ENCODE measurements around the gene SEZ6L. TPM values are rescaled to one million over a fixed set of nuclear protein-coding genes. Genes with fewer than 3 reads are reported as not detected.

Gene SEZ6L
- polyA plus RNA-seq, 1 donor from 2014 or later, result 31.9 TPM

DNA sequence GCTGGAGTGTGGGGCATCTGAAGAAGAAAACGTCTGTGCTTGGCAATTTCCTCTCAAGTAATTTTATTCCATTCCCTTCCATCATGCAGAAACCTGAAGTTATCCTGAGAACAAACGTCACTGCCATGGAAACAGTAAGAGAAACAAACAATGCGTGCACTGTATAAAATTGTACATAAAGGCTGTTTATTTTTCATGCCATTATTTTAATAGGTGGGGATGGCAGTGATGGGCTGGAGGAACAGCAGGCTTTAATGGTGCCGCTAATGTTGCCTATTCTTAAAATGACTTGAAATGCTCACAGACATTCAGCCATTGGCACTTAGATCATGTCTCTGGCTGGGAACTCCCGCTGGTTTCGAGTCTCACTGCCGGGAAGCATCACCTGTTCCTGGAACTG lies 7.5 kb upstream of the SEZ6L start:
- no peaks in the 10 kb centered on the region for H3K27me3 ChIP-seq (ENCODE audit: insufficient read depth, low read depth, low read length)
- no peak for TF ChIP-seq MXI1 (conservative IDR thresholded peaks at IDR 0.05; ENCODE audit: poor library complexity, severe bottlenecking)
- TF ChIP-seq TAF1 (IDR thresholded peaks at IDR 0.05; ENCODE audit: low read depth), result no peak
- TF ChIP-seq POLR2AphosphoS5 (IDR thresholded peaks at IDR 0.05), result peak; percentile 98
- TF ChIP-seq EZH2 (IDR thresholded peaks at IDR 0.05; ENCODE audit: borderline replicate concordance, insufficient read depth, low read length, poor library complexity, severe bottlenecking), result no peak
- no peak for TF ChIP-seq CTCF (IDR thresholded peaks at IDR 0.05; ENCODE audit: poor library complexity, severe bottlenecking)
- peak; percentile 96 for TF ChIP-seq EP300 (conservative IDR thresholded peaks at IDR 0.05; ENCODE audit: poor library complexity, severe bottlenecking)
- TF ChIP-seq RAD21 (conservative IDR thresholded peaks at IDR 0.05), result no peak
- peak; percentile 26 for TF ChIP-seq SMC3 (conservative IDR thresholded peaks at IDR 0.05; ENCODE audit: poor library complexity)
- TF ChIP-seq REST (IDR thresholded peaks at IDR 0.05; ENCODE audit: borderline replicate concordance), result peak; percentile 86
- no peak overlapping the region for H2AFZ ChIP-seq (ENCODE audit: low read depth, low read length)
- H3K9me2 ChIP-seq (ENCODE audit: insufficient read depth, low read length), result no peaks in the 10 kb centered on the region
- H3K36me3 ChIP-seq (ENCODE audit: insufficient read depth, low read length), result no peaks in the 10 kb centered on the region
- no peaks in the 10 kb centered on the region for H3F3A ChIP-seq (ENCODE audit: insufficient read depth, low read length, poor library complexity, severe bottlenecking)
- no peak overlapping the region for H3K9ac ChIP-seq (ENCODE audit: low read length)
- no peaks in the 10 kb centered on the region for H3K9me3 ChIP-seq (ENCODE audit: low read length)
- H4K20me1 ChIP-seq (ENCODE audit: insufficient read depth), result no peaks in the 10 kb centered on the region
- H3K4me3 ChIP-seq (ENCODE audit: low read length), result no peak overlapping the region
- H3K79me2 ChIP-seq (replicated peaks; ENCODE audit: insufficient read depth, low read length), result no peaks in the 10 kb centered on the region
- no peak overlapping the region for H3K4me2 ChIP-seq (ENCODE audit: low read length)
- H3K27ac ChIP-seq (ENCODE audit: low read length), result peak overlapping the region; percentile 38

GRCh38 chr22:26162926-26163325 lies 6.3 kb upstream of the SEZ6L start:
- Histone ChIP-seq H3K9me3 (ENCODE audit: low read length) (no peaks in the 10 kb centered on the region), H3K4me3 (ENCODE audit: low read length) (no peak overlapping the region), H2AFZ (ENCODE audit: low read depth, low read length) (no peak overlapping the region), H3K9me2 (ENCODE audit: insufficient read depth, low read length) (no peaks in the 10 kb centered on the region), H3F3A (ENCODE audit: insufficient read depth, low read length, poor library complexity, severe bottlenecking) (no peaks in the 10 kb centered on the region), H3K9ac (ENCODE audit: low read length) (no peak overlapping the region), H4K20me1 (ENCODE audit: insufficient read depth) (no peaks in the 10 kb centered on the region), H3K79me2 (replicated peaks; ENCODE audit: insufficient read depth, low read length) (no peaks in the 10 kb centered on the region), H3K36me3 (ENCODE audit: insufficient read depth, low read length) (no peaks in the 10 kb centered on the region), H3K27me3 (ENCODE audit: insufficient read depth, low read depth, low read length) (no peaks in the 10 kb centered on the region), H3K27ac (ENCODE audit: low read length) (no peak overlapping the region), H3K4me2 (ENCODE audit: low read length) (no peak overlapping the region)
- no peak for TF ChIP-seq EP300 (conservative IDR thresholded peaks at IDR 0.05; ENCODE audit: poor library complexity, severe bottlenecking)
- no peak for TF ChIP-seq SMC3 (conservative IDR thresholded peaks at IDR 0.05; ENCODE audit: poor library complexity)
- no peak for TF ChIP-seq MXI1 (conservative IDR thresholded peaks at IDR 0.05; ENCODE audit: poor library complexity, severe bottlenecking)
- TF ChIP-seq REST (IDR thresholded peaks at IDR 0.05; ENCODE audit: borderline replicate concordance), result no peak
- TF ChIP-seq POLR2AphosphoS5 (IDR thresholded peaks at IDR 0.05), result no peak
- no peak for TF ChIP-seq CTCF (IDR thresholded peaks at IDR 0.05; ENCODE audit: poor library complexity, severe bottlenecking)
- TF ChIP-seq EZH2 (IDR thresholded peaks at IDR 0.05; ENCODE audit: borderline replicate concordance, insufficient read depth, low read length, poor library complexity, severe bottlenecking), result no peak
- TF ChIP-seq TAF1 (IDR thresholded peaks at IDR 0.05; ENCODE audit: low read depth), result no peak
- no peak for TF ChIP-seq RAD21 (conservative IDR thresholded peaks at IDR 0.05)

Measured in neural cell (in vitro differentiated cells).